ENCODE measurements around the gene CLDN9. TPM values are rescaled to one million over a fixed set of nuclear protein-coding genes. Genes with fewer than 3 reads are reported as not detected.
A peak's percentile ranks its signal among the peaks of the same experiment; 100 is the strongest.

The CLDN9 gene
- total and polyA plus RNA-seq, 9 of the 15 experiments (the other 6 are each of a cell fraction or from before 2014, with no cell fraction given): 0.12 to 0.44 (median 0.22) TPM; not detected in 4

GRCh38 chr16:3023669-3024478, 11.2 kb downstream of the CLDN9 start, which contains the start of the genes HCFC1R1 and THOC6 (continued):
- TF ChIP-seq CHD7 (IDR thresholded peaks at IDR 0.05; ENCODE audit: low read depth, low read length) (no peak), ZNF551 (CRISPR knock-in tag; IDR thresholded peaks at IDR 0.05) (no peak), RBBP5 (IDR thresholded peaks at IDR 0.05; ENCODE audit: borderline replicate concordance, insufficient read depth, low read length, poor library complexity, severe bottlenecking) (peak; percentile 61), ZNF318 (IDR thresholded peaks at IDR 0.05; ENCODE audit: borderline replicate concordance in 1 of 2, low read depth in 1 of 2) (no peak), ZNF511 (CRISPR knock-in tag; IDR thresholded peaks at IDR 0.05) (no peak)
